Neural cell (in vitro differentiated cells): ENCODE measurements around the gene CPNE5. TPM values are rescaled to one million over a fixed set of nuclear protein-coding genes. Genes with fewer than 3 reads are reported as not detected.
A peak's percentile ranks its signal among the peaks of the same experiment; 100 is the strongest.

ENCODE experiments used
- H2AFZ ChIP-seq: fragments of 200-600, 300-800 bp; sonication (generic), shearing (Covaris generic); 2 replicates; pipeline ENCODE4 v1.6.0; 2014; ENCODE audit warnings: low read depth, mild to moderate bottlenecking, antibody characterized with exemption, low read length, moderate library complexity
- H3F3A ChIP-seq: fragments of 200-600 bp; shearing (Covaris generic); 2 replicates; pipeline ENCODE4 v1.6.1; 2016; ENCODE audit warnings: mild to moderate bottlenecking, moderate library complexity, mixed read lengths, antibody characterized with exemption, low read length; ENCODE audit not compliant: insufficient read depth, poor library complexity, severe bottlenecking
- H3K27ac ChIP-seq: fragments of 200-600, 300-800 bp; sonication (generic), shearing (Covaris generic); 2 replicates; pipeline ENCODE4 v1.5.1; 2014; ENCODE audit warnings: mild to moderate bottlenecking, low read length, moderate library complexity
- H3K27me3 ChIP-seq: fragments of 300-800, 200-600 bp; sonication (generic), shearing (Covaris generic); 2 replicates; pipeline ENCODE4 v1.6.0; 2014; ENCODE audit warnings: mild to moderate bottlenecking, low read depth, low read length, moderate library complexity; ENCODE audit not compliant: insufficient read depth
- H3K36me3 ChIP-seq: fragments of 300-800, 200-600 bp; sonication (generic), shearing (Covaris generic); 2 replicates; pipeline ENCODE4 v1.5.1; 2014; ENCODE audit warnings: mild to moderate bottlenecking, antibody characterized with exemption, low read length, moderate library complexity; ENCODE audit not compliant: insufficient read depth
- H3K4me2 ChIP-seq: fragments of 300-800, 200-600 bp; sonication (generic), shearing (Covaris generic); 2 replicates; pipeline ENCODE4 v1.6.0; 2014; ENCODE audit warnings: mild to moderate bottlenecking, low read length
- H3K4me3 ChIP-seq: fragments of 300-800, 200-600 bp; sonication (generic), shearing (Covaris generic); 2 replicates; pipeline ENCODE4 v1.5.1; 2014; ENCODE audit warnings: mild to moderate bottlenecking, low read length, moderate library complexity
- H3K79me2 ChIP-seq: fragments of 200-600 bp; shearing (Covaris generic); replicated peaks from 2 replicates; pipeline ENCODE4 v1.6.0; 2014; ENCODE audit warnings: mild to moderate bottlenecking, low read length, moderate library complexity; ENCODE audit not compliant: insufficient read depth
- H3K9ac ChIP-seq: fragments of 300-800, 200-600 bp; sonication (generic), shearing (Covaris generic); 2 replicates; pipeline ENCODE4 v1.6.1; 2016; ENCODE audit warnings: mild to moderate bottlenecking, low read length, mixed read lengths
- H3K9me2 ChIP-seq: fragments of 200-600 bp; shearing (Covaris generic); 2 replicates; pipeline ENCODE4 v1.6.1; 2016; ENCODE audit warnings: mild to moderate bottlenecking, low read length, mixed read lengths; ENCODE audit not compliant: insufficient read depth
- H3K9me3 ChIP-seq: fragments of 200-600, 300-800 bp; sonication (generic), shearing (Covaris generic); 2 replicates; pipeline ENCODE4 v1.6.1; 2016; ENCODE audit warnings: mild to moderate bottlenecking, mixed run types, low read length, moderate library complexity, mixed read lengths
- H4K20me1 ChIP-seq: fragments of 200-600 bp; shearing (Covaris generic); 2 replicates; pipeline ENCODE4 v1.6.1; 2016; ENCODE audit warnings: mild to moderate bottlenecking, mixed run types; ENCODE audit not compliant: insufficient read depth
- EZH2 ChIP-seq: fragments of 200-600, 300-800 bp; shearing (Covaris generic), sonication (generic); IDR thresholded peaks from 2 replicates; pipeline ENCODE4 v1.6.1; 2014; ENCODE audit warnings: antibody characterized with exemption, low read length, borderline replicate concordance, mild to moderate bottlenecking; ENCODE audit not compliant: insufficient read depth, poor library complexity, severe bottlenecking
- MXI1 ChIP-seq: fragments of 450-650 bp; conservative IDR thresholded peaks from 2 replicates; pipeline ENCODE4 v1.6.1; 2014; ENCODE audit warnings: antibody characterized with exemption, mild to moderate bottlenecking; ENCODE audit not compliant: poor library complexity, severe bottlenecking
- RAD21 ChIP-seq: fragments of 450-650 bp; conservative IDR thresholded peaks from 2 replicates; pipeline ENCODE4 v1.6.1; 2014; ENCODE audit warnings: antibody characterized with exemption, mild to moderate bottlenecking, moderate library complexity
- SMC3 ChIP-seq: fragments of 450-650 bp; conservative IDR thresholded peaks from 2 replicates; pipeline ENCODE4 v1.6.1; 2014; ENCODE audit warnings: antibody characterized with exemption, mild to moderate bottlenecking, moderate library complexity; ENCODE audit not compliant: poor library complexity
- TAF1 ChIP-seq: IDR thresholded peaks from 2 replicates; pipeline ENCODE4 v1.6.1; 2012; ENCODE audit warnings: low read depth
- polyA plus RNA-seq: library from polyadenylated mRNA; depleted of rRNA; stranded (reverse); fragments of >200 nt; gene quantifications from 2 replicates; pipeline ENCODE4 v1.2.3, GENCODE V29; 2014
- TF ChIP-seq, protein P1 (sequence below): fragments of 450-650 bp; IDR thresholded peaks from 2 replicates; pipeline ENCODE4 v1.5.1; 2014; ENCODE audit warnings: antibody characterized with exemption, mild to moderate bottlenecking, moderate library complexity; ENCODE audit not compliant: poor library complexity, severe bottlenecking
- TF ChIP-seq, protein P2 (sequence below): IDR thresholded peaks from 2 replicates; pipeline ENCODE4 v1.6.1; 2012; ENCODE audit warnings: borderline replicate concordance

The CPNE5 gene
- polyA plus RNA-seq, 1 donor from 2014 or later, result 8.7 TPM

DNA sequence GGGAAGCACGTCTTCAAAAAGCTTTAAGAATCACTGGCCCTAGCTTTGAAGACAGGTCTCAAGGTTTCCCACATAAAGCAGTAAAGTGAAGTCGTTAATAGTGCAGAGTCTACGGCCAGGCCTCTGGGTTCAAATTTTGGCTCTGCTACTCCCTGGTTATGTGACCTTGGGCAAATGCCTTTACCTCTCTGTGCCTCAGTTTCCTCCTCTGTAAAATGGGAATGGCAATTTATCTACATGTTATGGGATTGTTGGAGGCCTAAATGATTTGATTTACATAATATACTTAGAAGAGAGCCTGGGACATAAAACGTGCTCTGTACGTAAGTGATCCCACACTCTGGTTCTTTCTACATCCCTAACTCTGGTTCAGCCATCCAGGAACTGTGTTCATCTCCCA, 32.1 kb downstream of the CPNE5 start:
- Histone ChIP-seq H2AFZ (no peak overlapping the region), H3K9ac (no peak overlapping the region), H3F3A (no peaks in the 10 kb centered on the region), H4K20me1 (no peaks in the 10 kb centered on the region), H3K9me3 (no peaks in the 10 kb centered on the region), H3K4me2 (no peak overlapping the region), H3K27me3 (no peaks in the 10 kb centered on the region), H3K79me2 (no peaks in the 10 kb centered on the region), H3K36me3 (no peaks in the 10 kb centered on the region), H3K4me3 (no peak overlapping the region), H3K27ac (no peak overlapping the region), H3K9me2 (no peaks in the 10 kb centered on the region)
- no peak for TF ChIP-seq SMC3
- TF ChIP-seq MXI1, result no peak
- TF ChIP-seq RAD21, result no peak
- TF ChIP-seq, protein P1, sequence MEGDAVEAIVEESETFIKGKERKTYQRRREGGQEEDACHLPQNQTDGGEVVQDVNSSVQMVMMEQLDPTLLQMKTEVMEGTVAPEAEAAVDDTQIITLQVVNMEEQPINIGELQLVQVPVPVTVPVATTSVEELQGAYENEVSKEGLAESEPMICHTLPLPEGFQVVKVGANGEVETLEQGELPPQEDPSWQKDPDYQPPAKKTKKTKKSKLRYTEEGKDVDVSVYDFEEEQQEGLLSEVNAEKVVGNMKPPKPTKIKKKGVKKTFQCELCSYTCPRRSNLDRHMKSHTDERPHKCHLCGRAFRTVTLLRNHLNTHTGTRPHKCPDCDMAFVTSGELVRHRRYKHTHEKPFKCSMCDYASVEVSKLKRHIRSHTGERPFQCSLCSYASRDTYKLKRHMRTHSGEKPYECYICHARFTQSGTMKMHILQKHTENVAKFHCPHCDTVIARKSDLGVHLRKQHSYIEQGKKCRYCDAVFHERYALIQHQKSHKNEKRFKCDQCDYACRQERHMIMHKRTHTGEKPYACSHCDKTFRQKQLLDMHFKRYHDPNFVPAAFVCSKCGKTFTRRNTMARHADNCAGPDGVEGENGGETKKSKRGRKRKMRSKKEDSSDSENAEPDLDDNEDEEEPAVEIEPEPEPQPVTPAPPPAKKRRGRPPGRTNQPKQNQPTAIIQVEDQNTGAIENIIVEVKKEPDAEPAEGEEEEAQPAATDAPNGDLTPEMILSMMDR, result no peak

DNA sequence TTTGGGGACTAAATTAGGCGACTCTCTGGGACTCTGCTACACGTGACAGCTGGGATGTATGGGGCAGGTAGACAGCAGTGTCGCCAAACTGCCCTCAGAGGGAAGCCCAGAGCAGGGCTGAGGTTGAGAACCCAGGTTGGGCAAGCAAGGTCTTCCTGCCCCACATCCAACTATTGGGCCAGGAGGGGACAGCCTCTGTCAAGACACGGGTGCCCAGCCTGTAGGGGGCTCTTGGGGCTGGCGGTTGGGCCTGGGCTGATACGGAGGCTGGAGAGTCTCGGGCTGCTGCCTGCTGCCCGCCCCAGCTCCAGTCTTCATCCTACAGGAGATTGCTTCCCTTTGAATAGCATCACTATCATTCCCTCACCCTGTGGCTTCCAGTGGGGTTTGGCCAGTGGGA, 33.3 kb downstream of the CPNE5 start:
- H3K27me3 ChIP-seq, result no peaks in the 10 kb centered on the region
- no peak overlapping the region for H3K4me2 ChIP-seq
- peak overlapping the region; percentile 53 for H3K4me3 ChIP-seq
- no peak for TF ChIP-seq TAF1
- TF ChIP-seq EZH2, result no peak
- TF ChIP-seq, protein P2, sequence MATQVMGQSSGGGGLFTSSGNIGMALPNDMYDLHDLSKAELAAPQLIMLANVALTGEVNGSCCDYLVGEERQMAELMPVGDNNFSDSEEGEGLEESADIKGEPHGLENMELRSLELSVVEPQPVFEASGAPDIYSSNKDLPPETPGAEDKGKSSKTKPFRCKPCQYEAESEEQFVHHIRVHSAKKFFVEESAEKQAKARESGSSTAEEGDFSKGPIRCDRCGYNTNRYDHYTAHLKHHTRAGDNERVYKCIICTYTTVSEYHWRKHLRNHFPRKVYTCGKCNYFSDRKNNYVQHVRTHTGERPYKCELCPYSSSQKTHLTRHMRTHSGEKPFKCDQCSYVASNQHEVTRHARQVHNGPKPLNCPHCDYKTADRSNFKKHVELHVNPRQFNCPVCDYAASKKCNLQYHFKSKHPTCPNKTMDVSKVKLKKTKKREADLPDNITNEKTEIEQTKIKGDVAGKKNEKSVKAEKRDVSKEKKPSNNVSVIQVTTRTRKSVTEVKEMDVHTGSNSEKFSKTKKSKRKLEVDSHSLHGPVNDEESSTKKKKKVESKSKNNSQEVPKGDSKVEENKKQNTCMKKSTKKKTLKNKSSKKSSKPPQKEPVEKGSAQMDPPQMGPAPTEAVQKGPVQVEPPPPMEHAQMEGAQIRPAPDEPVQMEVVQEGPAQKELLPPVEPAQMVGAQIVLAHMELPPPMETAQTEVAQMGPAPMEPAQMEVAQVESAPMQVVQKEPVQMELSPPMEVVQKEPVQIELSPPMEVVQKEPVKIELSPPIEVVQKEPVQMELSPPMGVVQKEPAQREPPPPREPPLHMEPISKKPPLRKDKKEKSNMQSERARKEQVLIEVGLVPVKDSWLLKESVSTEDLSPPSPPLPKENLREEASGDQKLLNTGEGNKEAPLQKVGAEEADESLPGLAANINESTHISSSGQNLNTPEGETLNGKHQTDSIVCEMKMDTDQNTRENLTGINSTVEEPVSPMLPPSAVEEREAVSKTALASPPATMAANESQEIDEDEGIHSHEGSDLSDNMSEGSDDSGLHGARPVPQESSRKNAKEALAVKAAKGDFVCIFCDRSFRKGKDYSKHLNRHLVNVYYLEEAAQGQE, result no peak
- no peaks in the 10 kb centered on the region for H3F3A ChIP-seq
- no peaks in the 10 kb centered on the region for H3K9me2 ChIP-seq
- peak overlapping the region; percentile 88 for H3K27ac ChIP-seq
- no peaks in the 10 kb centered on the region for H3K9me3 ChIP-seq
- no peak overlapping the region for H2AFZ ChIP-seq
- H4K20me1 ChIP-seq, result no peaks in the 10 kb centered on the region
- H3K9ac ChIP-seq, result peak overlapping the region; percentile 57
- no peaks in the 10 kb centered on the region for H3K79me2 ChIP-seq
- H3K36me3 ChIP-seq, result no peaks in the 10 kb centered on the region

DNA sequence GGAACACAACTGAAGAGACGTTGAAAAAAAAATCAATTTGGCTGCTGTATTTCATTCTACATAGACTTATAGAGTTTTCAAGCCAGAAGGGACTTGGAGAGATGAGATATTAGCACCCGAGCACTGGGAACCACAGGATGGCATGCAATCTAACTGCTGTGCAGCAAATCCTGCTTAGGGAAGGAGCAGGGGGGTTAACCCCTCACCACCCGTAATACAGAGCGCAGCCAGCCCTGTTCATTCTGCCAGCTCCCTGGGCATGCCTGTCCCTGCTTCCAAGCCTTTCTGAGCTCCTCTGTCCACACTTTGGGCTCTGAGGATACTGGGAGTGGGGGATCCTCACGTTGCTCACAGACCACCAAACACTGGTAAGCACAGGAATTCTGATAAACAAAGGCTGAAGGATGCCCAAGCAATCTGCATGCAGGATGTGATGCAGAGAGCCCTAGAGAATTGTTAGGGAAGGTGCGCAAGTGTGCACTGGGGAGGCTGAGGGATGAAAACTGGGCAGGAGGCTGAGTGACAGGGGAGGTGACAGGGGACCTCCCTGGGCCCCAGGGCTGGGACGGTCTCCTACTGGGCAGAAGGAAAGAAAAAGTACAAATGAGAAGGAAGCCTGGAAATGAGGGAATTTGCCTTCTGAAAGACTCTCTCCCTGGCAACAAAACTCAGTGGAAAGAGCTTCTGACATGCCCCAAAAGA, 34.0 kb downstream of the CPNE5 start:
- H3K4me2 ChIP-seq, result peak overlapping the region; percentile 58
- H3K9me2 ChIP-seq, result no peaks in the 10 kb centered on the region
- peak overlapping the region; percentile 88 for H3K27ac ChIP-seq
- no peaks in the 10 kb centered on the region for H3K9me3 ChIP-seq
- peak overlapping the region; percentile 53 for H3K4me3 ChIP-seq
- no peaks in the 10 kb centered on the region for H3K79me2 ChIP-seq
- peak overlapping the region; percentile 6 for H2AFZ ChIP-seq
- H3K9ac ChIP-seq, result peak overlapping the region; percentile 57
- H3K36me3 ChIP-seq, result no peaks in the 10 kb centered on the region
- no peaks in the 10 kb centered on the region for H3K27me3 ChIP-seq
- no peak for TF ChIP-seq MXI1
- TF ChIP-seq, protein P2, result no peak
- TF ChIP-seq, protein P1, result peak; percentile 17
- no peak for TF ChIP-seq EZH2
- H3F3A ChIP-seq, result no peaks in the 10 kb centered on the region
- H4K20me1 ChIP-seq, result no peaks in the 10 kb centered on the region
